Stimulated activated CD4-positive, alpha-beta T cell treated with anti-CD3 and anti-CD28 coated beads, Interleukin-1b, Interleukin-23, amount 100 ng/mL, for 4 hours (primary cell): ENCODE results near the gene KRTAP10-9.
"Not testable (repeated sequence)": the region's sequence is repeated elsewhere in the genome, so short reads cannot be mapped to it uniquely, and the experiment has no call there.

Experiments
- DNase-seq, 2 donors: peaks; one replicate each; pipeline ENCODE4 v3.0.0-alpha.2; 2020; ENCODE audit warnings: low read depth in 2 of 2

KRTAP10-9 gene

GRCh38 chr21:44639331-44639655, 12.4 kb downstream of the KRTAP10-9 start:
- DNase-seq, result no peak

GRCh38 chr21:44640761-44641160, 13.9 kb downstream of the KRTAP10-9 start:
- DNase-seq, result no peak

GRCh38 chr21:44643741-44644310, 16.9 kb downstream of the KRTAP10-9 start:
- DNase-seq, result no peak

GRCh38 chr21:44644878-44645277, 18.0 kb downstream of the KRTAP10-9 start:
- no peak for DNase-seq

- DNase-seq, result not testable (repeated sequence)
These were observed 19.7 kb downstream of the KRTAP10-9 start, which contains the start of gene KRTAP10-11 for GRCh38 chr21:44646366-44647221. TSS of gene KRTAP10-11 (plus strand) at chr21:44646414. CDS start at chr21:44646459, 45 bp downstream.

GRCh38 chr21:44647222-44647552, 20.3 kb downstream of the KRTAP10-9 start:
- DNase-seq, result no peak

- DNase-seq, result no peak
These were observed 21.8 kb downstream of the KRTAP10-9 start for GRCh38 chr21:44648557-44649311.

- DNase-seq, result no peak
These were observed 22.7 kb downstream of the KRTAP10-9 start for GRCh38 chr21:44649521-44650100.

GRCh38 chr21:44650265-44650972, 23.5 kb downstream of the KRTAP10-9 start:
- DNase-seq, result no peak

- no peak for DNase-seq
These were observed 24.2 kb downstream of the KRTAP10-9 start for GRCh38 chr21:44650973-44651675.

- DNase-seq, result no peak
These were observed 26.2 kb downstream of the KRTAP10-9 start for GRCh38 chr21:44653123-44653522.

GRCh38 chr21:44653656-44654575, 27.0 kb downstream of the KRTAP10-9 start:
- no peak for DNase-seq

- DNase-seq, result no peak
These were observed 27.8 kb downstream of the KRTAP10-9 start, which contains the start of gene KRTAP12-4 for GRCh38 chr21:44654576-44655175. TSS of gene KRTAP12-4 (minus strand) at chr21:44654659. CDS start at chr21:44654614, 45 bp downstream.

- DNase-seq, result no peak
These were observed 30.0 kb downstream of the KRTAP10-9 start for GRCh38 chr21:44656868-44657267.

- no peak for DNase-seq
These were observed 31.0 kb downstream of the KRTAP10-9 start, which contains the start of gene KRTAP12-3 for GRCh38 chr21:44657635-44658540. TSS of gene KRTAP12-3 (plus strand) at chr21:44657932. CDS start at chr21:44657980, 48 bp downstream.

GRCh38 chr21:44658541-44658910, 31.6 kb downstream of the KRTAP10-9 start:
- no peak for DNase-seq

- no peak for DNase-seq
These were observed 32.2 kb downstream of the KRTAP10-9 start for GRCh38 chr21:44658913-44659595.

GRCh38 chr21:44661567-44661966, 34.7 kb downstream of the KRTAP10-9 start:
- DNase-seq, result not testable (repeated sequence)
